Ammon's horn (tissue), 1 donor: Measurements from ENCODE around the gene OR10A6.
A peak's percentile ranks its signal among the peaks of the same experiment; 100 is the strongest.

Experiments used
- DNase-seq: peaks from one replicate; pipeline ENCODE4 v3.0.0-alpha.2; 2016; ENCODE audit warnings: low spot score

OR10A6 gene

DNA sequence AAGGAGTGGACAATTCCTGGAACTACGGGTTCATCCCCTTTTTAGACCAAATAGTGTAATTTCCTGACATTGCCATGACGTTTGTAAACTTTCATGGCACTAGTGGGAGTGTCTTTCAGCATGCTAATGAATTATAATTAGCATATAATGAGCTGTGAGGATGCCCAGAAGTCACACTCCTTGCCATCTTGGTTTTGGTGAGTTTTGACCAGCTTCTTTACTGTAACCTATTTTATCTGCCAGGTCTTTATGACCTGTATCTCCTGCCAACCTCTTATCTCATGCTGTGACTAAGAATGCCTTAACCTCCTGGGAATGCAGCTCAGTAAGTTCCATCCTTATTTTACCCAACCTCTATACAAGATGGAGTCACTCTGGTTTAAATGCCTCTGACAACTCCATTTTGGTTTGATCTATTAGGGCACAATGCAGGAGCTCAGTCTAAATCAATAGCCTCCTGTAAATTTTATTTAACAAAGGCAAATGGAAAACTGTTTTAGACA is 20.7 kb downstream of the OR10A6 start:
- DNase-seq: no peak

DNA sequence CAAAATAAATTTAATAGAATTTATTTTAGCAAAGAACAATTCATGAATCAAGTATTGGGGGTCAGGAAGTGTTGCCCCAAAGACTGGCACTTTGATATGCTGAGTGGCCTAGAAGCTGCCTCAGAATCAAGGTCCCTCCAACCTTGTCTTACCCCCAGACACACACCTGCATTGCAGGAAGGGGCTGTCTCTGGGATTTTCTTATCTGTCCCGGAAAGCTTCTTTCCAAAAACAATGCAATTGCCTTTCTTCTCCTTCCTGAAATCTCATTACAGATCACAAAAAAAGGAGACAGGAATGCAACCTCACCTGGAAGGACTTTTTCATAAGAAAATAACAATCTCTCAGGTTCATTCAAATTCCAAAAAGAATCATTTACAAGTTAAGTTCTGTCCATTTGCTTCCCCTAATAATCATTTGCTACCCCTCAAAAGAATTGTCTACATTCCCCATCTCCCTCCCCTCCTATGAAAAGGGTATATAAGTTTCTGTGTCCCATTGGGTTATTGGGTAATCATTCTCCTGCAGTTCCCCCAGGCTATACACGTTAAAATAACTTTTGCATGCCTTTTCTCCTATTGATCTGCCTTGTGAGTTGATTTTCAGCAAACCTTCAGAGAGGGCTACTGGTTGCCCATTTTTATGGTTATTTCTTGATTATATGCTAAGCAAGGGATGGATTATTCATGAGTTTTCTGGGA is 21.3 kb downstream of the OR10A6 start:
- DNase-seq: no peak

DNA sequence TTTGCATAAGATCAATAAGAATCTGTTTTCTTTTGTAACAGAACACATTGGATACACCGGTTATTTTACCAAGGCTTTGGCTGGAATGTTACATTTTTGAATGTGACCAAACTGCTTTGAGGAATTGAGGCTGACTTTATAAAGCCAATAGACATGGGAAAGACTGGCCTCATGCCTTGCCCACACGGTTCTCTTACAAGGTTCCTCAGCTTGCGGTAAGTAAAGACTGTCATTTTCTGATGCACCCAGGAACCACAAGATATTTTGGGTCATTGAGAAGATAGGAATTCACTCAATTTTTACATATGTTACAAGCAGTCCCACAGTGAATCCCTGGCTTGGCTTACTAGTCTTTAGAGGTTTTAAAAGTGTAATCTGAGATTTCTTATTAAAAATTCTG is 23.9 kb downstream of the OR10A6 start:
- DNase-seq: no peak

DNA sequence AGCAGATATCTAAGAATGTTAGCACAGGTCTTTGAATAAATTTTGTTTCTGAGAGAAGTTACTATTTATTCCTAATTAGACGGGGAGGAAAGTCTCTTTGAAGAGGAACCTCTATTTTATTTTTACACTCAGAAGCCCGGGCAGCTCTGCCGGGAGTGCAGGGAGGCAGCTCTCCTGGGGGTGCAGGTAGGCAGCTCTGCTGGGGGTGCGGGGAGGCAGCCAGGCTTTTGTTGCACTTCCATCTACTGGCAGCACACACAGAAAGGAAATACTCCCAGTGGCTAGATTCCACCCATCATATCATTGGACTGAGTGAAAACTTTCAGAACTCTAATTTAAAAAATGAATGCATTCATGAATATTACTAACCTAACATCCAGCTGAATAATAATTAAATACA is 24.6 kb downstream of the OR10A6 start:
- no peak for DNase-seq

DNA sequence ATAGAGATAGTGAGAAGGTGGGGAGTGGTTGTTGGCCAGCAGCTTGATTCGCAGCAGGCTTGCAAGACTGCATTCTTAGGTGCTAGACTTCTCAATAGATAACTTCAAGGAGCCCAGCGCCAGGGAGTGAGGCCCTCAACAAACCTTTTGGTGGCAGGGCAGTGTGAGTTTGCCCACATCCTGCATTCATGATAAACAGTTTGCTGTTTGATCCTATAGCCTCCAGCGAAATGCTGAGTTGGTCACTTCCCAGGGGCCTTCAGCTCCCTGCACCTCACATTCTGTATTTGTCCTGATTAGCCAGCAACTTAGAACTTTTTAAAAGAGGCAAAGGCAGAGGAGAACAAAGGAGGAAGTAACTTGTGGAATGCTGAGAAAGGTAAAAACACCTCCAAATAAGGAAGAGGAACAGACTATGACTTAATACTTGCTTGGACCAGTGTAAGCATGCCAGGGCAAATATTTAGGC is 25.1 kb downstream of the OR10A6 start:
- no peak for DNase-seq

DNA sequence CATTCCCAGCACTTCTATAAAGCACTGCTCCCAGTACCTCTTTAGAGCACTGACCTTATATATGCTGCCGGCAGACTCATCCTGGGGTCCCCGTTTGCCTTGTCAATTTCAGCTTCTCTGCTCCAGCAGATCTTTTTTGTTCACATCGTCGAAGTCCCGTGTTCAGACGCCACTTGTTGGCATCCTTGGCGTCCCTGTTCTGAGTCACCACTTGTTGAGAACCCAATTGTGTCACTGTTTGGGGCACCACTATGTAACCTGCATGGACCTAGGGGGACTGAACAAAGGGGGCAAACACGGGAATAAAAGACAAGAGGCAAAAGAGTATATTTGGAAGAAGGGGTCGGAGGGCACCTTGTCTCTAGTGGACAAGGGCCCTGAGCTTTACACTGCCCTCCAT is 25.5 kb downstream of the OR10A6 start:
- no peak for DNase-seq

DNA sequence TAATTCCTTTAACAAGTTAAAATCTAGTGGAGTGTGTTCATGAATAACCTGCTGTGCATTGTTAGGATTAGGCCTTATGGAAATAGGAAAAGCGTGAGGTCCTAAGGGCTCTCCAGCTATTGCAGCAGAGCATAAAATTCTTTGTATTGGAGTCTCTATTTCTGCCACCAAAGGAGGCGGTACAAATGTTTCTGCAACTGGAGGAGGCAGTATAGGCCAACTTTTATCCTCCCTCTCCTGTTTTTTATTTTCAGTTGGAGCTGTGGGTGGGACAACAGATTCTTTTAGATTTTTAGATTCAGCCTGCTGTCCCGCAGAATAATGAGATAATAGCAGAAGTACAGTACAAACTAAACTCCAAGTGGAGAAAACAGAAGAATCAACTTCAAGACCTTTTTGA is 26.2 kb downstream of the OR10A6 start:
- DNase-seq: peak; percentile 29

DNA sequence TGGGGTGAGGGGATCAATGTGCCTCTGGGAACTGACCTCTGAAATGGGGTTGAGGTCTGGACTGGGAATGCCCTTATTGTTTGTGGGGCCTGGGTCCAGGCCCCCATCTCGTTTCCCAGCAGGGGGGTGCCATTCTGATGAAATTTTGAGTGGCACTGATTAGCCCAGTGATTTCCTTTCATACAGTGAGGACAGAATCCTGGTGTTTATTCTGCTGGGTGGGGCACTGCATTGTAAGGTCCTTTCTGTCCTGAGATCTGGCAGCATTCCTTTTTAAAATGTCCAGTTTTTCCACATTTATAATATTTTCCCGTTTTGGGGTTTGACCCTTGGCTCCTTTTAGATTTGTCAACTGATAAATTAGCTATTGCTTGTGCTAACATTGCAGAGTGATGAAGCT is 27.1 kb downstream of the OR10A6 start:
- no peak for DNase-seq

DNA sequence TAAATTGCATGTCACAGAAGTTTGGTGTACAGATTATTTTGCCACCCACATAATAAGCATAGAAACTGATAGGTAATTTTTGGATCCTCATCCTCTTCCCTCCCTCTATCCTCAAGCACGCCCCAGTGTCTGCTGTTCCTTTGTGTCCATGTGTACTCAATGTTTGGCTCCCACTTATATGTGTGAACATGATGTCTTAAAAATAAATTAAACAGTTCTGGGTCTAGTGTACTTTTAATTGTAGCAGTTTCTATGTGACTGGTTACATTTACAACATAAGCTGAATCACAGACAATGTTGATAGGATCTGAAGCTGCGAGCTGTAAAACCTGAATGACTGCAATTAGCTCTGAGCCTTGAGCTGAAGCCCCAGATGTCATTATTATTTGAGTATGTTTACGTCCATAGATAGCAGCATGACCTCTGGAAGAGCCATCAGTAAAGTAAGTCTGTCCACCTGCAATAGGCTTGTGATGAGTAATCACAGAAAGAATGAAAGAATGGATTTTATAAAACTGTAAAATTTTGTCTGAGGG is 29.7 kb downstream of the OR10A6 start:
- DNase-seq: peak; percentile 23

DNA sequence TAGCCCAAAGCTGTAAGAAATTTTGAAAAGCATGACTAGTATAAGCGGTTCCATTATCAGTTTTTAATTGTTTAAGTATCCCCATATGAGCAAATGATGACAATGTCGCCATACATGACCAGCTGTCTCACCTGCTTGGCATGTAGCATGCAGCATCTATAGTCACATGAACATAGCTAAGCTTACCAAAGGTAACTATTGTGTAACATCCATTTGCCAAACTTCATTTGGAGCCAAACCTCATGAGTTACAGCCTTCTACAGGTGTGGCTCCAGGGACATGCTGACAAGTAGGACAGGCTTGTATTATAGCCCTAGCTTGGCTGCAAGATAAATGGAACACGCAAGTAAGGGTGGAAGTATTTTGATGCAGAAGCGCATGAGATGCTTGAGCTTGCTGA is 30.4 kb downstream of the OR10A6 start:
- no peak for DNase-seq

DNA sequence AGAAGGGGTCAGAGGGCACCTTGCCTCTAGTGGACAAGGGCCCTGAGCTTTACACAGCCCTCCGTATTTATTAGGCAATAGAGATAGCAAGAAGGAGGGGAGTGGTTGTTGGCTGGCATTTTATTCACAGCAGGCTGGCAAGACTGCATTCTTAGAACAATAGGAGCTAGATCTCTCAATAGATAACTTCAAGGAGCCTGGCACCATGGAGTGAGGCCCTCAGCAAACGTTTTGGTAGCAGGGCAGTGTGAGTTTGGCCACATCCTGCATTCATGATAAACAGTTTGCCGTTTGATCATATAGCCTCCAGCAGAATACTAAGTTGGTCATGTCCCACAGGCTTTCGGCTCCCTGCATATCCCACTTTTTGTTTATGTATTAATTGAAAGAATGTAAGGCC is 31.6 kb downstream of the OR10A6 start:
- DNase-seq: no peak

DNA sequence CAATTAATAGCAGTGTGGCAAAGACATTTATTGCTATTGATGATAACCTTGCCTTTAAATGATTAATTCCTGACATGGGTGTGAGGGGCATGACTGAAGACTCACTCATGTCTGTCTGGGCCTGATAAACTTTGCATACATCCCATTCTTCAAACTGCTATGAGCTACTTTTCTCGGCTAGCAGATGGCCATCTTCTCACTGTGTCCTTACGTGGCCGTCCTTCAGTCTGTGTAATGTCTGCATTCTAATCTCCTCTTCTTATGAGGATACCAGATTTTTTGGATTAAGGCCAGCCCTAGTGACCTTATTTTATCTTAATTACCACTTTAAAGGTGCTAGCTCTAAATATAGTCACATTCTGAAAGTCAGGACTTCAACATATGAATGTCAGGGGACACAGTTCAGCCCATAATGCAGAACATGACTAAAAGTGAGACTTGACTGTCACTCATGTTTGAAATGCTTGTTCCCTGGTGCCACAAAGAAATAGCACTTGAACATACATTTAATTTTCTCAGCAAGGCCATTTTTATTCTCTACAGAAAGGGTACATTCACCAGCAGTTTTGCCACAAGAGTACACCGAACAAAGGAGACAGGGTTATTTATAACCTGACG is 32.3 kb downstream of the OR10A6 start:
- no peak for DNase-seq

DNA sequence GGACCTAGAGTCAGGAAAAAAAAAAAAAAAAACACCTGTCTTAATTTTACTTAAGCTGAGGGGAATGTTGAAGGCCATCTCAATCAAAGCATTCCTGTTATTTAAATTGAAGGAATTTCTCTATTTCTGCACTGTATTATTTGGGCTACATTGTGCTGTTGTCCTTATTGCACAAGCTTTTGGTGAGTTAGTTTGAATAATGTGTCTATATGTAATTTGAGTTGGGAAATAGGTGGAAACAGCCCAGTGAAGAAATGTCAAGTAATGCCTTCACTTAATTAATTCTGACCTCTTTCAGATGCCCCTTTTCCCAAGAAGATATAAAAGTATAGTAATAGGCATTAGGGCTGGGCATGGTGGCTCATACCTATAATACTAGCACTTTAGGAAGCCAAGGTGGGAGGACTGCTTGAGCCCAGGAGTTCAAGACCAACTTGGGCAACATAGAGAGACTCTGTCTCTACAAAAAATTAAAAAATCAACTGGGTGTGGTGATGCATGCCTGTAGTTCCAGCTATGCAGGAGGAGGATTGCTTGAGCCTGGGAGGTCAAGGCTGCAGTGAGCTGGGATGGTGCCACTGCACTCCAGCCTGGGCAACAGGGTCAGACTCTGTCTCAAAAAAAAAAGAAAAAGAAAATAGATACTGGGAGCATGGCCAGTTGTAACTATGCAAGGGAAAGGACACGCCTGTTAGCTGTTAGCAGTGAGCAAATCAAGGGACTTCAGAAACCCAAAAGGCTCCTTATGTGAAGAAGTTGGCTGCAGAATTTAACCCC is 34.9 kb downstream of the OR10A6 start:
- no peak for DNase-seq

DNA sequence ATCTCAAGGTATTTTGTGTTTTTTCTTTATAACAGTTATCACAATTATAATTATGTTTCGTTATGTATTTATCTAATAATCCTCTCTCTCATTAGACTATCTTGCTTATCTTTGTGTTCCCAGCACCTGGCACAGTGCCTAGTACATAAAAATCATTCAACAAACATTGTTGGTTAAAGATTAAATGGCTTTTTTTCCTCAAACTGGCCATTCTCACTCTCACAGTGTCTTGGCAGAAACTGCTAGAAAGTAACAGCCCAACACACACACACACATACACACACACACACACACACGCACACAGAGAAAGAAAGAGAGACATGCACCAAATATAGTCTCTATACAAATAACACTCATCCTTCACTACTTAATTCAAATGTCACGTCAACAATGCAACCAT is 36.8 kb downstream of the OR10A6 start:
- DNase-seq: no peak

DNA sequence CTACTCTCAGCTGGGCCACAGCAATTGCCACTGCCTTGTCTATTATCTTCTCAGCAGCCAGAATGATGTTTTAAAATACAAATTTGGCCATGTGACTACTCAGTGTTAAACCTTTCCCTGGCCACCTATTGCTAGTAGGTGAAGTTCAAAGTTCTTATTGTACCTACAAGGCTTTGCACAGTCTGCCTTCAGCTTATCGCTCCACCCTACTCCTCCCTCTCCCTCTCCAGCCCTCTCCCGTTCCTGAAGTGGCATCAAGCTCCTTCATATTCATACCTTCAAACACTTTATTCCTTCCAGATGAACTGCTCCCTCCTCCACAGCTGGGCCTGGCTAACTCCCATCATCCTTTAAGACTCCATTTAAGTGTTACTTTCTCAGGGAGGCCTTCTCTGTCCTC is 37.3 kb downstream of the OR10A6 start:
- no peak for DNase-seq

DNA sequence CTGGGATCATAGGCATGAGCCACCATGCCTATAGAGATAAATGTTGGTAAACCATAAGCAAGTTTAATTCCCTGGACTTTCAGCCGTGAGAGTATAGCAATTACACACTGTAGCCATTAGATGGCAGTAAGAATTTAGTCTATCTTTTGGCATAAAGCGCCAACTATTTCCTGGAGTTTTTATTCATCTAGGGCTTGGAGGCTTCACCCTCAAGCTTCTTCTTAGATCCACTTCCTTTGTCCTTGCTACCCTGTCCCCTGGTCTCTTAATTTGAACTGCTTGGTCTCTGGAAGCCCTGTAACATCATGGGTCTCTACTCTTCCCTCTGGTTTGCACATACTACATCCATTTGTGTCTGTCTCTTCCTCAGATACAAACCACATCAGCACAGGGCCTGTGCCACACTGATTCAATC is 38.2 kb downstream of the OR10A6 start:
- peak; percentile 51 for DNase-seq

DNA sequence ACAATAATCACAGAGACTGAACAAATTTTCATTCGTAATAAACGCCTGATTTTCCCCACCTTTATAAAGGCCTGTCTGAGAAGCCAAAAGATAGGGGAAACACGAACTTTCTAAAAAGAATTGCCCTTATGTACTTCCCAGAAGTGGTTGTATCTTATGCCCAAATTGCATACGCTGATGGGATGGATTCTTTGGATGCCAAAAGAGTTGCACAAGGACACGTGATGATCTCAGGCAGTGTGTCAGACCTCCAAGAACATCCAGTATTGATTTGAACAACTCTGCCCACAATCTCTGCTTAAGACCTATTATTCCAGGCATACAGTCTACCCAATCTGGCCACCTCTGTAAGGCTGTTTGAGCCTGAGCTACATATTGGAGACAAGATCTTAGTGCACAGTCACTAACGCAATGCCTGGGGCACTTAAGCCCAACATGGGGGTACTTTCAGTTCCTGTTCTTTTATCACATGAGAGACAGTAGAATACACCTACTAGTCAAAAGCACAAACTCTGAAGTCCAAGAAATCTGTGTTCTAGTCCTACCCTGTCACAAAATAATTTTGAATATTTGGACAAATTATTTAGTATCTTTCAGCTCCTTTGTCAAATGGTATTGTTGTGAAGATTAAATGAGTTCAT is 38.9 kb downstream of the OR10A6 start:
- DNase-seq: no peak

DNA sequence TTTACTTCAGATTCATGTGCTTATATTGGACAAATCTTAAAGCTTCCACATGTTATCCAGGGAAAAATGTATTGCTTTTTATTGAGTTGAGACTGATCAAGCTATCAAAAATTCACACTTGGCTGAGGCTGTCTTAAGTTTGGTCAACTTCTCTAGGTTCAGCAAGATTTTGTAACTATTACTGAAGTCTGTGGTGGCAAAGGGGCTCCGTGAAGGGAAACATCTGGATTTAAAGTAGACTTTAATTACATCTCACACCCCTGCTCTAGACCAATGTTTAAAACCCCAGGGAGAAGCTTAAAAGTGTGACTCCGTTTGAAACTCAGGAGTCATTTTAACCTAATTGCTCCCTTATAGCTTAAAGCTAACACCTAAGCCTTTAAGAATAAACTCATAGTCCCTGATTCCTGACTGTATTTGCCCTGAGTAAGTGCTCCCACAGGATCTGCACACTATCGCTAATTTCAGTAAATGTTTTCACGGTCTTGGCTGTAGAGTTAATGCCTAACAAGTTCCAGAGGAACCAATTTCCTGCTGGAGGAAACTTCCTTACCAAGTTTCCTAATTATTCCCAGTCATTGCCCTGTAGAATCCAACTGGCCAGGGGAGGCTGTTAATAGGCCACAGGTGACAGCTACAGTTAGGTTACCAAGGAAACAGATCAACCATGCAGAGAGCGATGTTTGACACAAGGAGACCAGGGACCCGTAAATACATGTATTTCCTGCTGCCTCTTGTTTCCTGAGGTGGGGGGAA is 40.5 kb downstream of the OR10A6 start:
- no peak for DNase-seq

DNA sequence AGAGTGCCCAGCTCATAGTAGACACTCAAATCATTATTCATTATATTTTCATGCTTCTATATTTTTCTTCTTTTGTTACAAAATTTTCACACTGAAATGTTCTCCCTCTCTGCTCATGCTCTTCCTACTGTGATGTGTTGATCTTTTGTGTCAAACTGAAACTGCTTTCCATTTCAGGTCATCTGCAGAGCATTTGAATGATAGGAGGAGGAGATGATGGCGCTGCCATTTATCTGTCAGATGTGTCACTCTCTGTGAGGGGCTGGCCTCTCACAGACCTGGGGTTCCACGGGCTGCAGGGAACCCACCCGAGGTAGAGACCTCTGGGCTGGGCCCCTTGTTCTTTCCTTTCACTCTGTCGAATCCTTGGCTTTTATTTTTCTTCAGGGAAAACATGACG is 41.1 kb downstream of the OR10A6 start:
- no peak for DNase-seq

DNA sequence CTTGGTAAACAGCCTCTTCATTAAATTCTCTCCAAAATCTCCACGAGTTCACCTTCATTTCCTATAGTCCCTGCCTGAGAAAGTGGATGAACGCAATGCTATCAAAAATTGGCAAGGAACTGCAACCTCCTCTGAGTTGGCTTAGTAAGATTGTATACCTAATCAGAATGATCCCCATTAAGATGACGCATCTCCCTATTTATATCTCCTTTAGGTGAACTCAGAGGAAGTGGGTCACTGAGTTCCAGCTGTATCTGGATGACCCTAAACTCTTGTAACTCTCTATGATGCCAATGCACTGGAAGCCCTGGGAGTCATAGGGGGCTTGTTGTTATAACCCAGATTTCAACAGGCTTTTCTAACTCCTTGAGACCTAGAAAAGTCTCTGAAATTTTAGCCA is 48.2 kb downstream of the OR10A6 start:
- no peak for DNase-seq
